ENCODE results near the gene NRXN2.
A peak's percentile ranks its signal among the peaks of the same experiment; 100 is the strongest.

The NRXN2 gene

DNA sequence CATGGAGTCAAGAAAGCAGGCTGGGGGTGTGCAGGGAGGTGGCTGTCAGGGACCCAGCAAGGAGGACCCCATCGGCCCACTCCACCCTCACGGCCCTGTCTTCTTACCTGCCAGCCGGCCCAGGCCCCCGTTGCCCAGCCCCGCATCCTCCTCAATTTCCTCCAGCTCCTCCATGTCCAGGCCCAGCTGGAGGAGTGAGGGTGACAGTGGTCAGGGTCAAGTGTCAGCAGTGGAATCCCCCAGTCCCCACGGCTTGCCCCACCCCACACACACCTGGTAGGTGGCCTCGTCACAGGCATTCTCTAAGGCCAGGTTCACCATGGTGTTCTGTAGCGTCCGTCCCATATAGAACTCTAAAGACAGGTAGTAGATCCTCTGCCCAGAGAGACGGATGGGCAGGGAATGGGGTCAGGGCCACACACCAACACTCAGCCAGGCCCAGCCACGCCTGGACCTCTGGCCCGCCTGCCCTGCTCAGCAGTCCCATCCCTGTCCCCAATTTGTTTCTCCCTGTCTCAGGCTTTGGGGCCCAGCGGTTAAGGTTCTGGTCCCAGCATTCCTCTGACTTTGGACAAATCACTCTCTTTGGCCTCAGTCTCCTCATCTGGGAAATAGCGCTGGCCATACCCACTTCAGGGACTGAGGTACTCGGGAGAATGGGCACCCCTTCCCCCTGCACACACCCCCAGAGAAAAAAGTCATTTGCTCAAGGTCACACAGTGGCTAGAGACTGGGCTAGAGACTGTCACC, 35.5 kb upstream of the NRXN2 start:
- DNase-seq: no peak

DNA sequence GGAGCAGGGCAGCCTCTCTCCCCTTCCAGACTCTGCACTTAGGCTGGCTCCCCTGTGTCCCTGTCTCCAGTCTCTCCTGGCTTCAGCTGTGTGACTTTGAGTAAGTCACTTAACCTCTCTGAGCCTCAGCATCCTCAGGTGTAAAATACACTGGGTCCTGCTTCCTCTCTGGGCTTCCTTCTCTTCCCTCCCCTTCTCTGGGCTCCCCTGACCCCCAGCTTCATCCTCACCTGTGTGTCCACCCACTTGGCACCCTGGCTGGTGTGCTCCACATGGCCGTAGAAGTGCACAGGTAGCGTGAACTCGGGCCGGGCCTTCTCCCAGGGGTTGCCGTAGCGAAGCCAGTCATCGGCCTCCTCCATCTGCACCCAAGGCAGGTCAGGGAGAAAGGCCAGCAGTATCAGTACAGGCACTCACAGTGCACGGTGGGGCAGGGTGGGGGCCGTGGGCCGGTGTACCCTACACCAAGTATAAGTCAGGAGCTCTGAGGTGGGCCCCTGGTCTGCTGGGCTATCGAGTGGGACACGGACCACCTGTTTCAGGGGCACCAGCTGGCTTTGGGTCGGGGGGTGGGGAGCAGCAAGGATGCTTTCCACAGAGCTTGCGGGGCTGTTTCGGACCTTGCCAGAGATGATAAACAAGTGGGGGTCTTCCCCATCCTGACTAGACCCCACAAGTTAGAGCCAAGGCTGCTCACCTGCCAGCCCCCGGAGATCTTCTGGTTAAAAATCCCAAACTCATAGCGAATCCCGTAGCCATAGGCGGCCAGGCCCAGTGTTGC, 34.7 kb upstream of the NRXN2 start:
- no peak for DNase-seq

DNA sequence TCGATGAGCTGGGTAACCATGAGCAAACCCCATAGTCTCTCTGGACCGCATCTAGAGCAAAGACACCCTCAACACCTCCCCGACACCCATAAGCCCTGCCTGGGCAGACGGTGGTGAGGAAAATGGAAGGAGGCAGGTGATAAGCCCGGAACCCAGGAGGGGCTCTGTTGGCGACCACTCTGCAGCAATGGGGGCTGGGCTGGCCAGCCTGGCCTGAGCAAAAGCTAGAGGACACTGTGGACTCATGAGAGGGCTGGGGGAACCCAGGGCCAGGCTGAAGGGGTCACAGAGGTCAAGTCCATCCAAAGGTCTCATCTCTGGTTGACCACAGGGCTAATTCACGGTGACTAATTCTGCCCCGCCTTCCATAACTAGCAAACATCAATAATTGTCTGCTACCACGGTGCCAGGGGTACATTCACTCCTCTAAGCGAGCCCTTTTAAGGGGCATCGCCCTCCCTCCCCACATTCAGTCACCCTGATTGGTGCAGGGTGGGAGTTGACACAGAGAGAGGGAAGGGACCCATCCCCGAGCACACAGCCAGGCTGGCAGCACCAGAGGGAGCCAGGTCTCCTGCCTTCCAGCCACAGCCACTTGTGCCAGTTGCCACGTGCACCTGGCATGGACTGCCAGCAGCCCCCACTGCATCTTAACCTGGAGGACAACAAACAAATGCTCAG, 32.8 kb upstream of the NRXN2 start:
- DNase-seq: no peak

DNA sequence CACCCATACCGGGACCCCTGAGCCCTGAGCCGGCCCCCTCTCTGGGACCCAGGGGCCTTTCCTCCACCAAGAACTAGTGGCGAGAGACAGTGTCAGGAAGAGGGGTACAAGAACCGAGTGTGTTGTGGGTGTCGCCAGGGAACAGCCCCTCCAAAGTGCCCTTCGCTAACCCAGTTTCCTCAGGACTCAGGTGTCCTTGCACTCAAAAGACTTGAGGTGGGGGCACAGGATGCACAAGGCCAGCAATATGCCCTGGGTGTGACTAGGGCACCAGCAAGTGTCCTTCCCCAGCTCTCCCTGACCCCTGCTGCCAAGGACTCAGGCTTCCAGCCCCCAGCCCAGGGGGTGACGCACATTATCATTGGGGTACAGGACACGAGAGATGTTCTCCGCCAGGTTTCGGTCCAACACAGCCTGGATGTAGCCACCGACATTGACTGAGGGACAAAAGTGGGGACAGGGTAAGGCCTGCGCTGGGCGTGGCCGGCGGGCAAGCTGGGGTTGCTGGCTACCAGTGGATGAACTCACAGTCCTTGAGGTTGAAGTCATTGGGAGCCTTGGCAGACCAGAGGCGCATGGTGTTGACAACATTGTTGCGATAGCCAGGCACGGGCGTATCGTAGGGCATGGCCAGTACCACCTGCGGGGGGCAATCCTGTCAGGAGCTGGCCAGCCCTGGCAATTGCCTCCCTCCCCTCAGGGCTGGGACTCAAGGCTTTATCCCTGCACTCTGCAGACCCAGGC, 32.1 kb upstream of the NRXN2 start:
- no peak for DNase-seq

DNA sequence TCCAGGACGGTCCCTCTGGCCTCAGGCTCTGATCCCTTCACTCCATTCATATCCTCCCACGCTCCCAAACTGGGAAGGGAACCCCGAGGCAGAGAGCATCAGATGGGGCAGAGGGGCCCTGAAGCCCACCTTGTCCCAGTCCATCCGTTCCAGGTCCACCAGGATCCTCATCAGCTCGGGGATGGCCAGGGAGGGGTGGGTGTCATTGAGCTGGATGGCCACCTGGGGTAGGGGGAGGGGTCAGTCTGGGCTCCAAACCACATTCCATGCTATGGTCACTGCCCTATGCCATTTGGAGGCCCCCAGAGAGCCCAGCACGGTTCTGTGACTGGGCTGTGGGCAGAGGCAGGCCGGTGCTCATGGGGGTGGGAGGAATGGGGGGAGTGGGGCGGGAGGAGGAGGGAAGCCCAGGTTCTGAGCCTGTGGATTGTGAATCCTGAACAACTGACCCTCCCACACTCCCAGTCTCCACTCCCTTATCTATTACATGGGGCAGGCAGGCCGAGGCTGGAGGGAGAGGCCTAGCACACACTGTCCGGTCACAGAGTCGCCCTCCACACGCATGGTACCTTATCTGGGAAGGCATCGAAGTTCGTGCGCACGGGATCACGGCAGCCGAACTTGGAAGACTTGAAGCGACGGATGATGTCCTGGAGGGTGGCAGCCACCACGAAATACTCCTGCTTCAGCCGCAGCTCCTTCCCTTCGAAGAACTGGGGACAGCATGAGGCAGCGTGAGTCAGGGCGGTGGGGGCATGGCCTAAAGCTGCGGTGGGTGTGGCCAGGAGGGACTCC, 31.3 kb upstream of the NRXN2 start:
- DNase-seq: no peak

DNA sequence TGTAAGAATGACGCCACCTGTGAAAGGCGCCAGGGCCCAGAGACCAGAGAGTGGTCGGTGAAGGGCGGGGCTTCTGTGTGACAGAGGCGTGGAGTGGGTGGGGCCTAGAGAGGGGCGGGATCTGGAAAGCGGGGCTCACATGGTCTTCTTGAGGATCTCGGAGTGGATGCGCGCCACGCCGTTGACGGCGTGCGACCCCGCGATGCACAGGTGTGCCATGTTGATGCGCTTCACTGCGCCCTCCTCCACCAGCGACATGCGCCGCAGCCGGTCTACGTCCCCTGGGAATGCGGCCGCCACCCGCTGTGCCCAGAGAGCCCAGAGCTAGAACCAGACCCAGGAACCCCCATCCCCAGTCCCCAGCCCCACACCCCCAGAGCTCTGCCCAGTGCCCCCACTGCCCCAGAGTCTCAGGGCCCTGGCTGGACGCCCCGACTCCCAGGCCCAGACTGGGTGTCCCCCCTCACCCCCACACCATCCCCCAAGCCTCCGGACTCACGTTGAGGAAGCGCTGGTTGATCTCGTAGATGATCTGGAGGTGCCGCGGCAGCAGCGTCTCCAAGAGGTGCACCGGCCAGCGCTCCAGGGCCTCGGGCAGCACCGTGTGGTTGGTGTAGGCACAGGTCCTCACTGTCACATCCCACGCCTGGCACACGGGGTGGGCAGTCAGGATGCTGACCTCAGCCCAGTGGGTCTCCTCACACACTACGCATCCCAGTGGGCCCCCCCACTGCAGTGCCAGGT, 30.6 kb upstream of the NRXN2 start:
- DNase-seq: no peak

DNA sequence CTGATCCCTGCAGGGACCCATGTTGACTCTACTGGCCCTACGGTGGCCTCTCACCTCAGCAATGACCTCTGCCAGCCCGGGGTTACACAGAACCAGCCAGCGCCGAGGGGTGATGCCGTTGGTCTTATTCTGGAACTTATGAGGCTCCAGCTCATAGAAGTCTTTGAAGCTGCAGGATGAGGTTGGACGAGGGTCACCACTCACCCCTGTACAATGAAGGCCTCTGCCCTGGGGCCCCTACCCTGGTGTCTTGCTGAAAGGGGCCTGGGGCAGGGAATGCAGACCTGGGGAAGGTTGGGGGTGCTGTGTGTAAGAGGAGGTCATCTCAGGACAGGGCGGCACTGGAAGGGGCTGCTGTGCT, 30.0 kb upstream of the NRXN2 start:
- no peak for DNase-seq

DNA sequence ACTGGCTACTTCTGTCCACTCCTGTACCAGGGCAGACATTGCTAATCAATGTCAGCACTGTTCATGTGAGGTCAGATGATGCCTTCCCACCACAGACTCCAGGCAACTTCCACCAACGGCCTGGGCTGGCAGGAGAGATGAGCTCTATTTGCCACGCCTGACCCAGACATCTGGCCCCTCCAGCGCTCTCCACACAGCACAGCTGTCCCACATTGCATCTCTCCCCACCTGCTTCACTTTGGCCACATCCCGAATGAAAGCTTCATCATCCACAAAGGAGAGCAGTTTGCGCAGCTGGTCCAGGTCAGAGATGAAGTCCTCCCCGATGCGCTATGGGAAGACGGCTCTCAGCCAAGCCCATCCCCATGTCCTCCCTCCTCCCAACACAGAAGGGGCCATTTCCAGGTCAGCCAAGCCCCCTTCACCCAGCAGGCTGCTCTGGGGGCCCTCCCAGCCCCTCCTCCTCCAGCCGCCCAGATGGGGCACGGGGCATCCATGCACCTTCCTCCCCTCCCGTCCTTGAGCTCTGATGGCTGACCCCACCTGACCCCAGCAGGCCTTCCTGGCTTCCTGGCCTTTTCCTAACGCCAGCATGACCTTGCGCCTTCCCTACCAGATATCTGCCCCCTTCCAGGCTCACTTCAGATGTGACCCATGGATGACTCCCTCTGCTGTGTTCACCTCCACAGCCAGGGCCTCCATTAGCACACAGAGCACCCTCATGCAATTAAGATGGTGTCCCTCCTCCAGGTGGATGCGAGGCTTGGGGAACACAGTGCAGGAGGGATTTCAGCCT, 29.4 kb upstream of the NRXN2 start:
- DNase-seq: no peak

DNA sequence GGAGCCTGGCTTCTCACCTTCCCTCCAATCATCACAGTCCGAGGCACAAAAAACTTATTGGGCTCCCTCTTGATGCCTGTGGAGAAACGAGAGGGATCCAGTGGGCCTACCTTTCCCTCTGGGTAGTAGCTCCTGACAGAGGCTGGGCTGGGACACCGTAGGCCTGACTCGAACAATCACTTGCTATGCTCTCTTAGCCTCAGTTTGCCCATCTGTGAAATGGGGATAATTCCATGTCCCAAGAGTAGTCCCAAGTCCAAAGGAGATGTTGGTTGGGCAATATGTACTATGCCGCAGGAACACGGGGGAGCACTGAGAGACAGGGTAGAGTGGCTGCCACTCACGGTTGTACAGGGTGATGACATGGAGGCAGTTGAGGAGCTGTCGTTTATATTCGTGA, 28.6 kb upstream of the NRXN2 start:
- no peak for DNase-seq

DNA sequence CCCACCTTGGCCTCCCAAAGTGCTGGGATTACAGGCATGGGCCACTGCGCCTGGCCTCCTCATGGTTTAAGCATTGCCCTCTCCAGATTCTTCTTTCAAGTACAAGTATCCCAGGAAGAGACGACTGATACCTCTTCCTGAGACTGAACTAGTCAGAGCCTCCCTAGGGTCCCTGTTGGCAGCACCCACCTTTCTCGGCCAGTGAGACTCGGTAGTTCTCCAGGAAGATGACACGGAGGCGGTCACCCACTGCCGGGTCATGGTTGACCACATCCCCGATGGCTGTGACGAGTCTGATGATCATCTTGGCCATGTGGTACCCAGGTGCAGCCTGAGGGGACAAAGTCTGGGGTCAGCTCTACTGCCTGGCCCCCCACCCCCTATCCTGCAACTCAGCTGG, 28.1 kb upstream of the NRXN2 start:
- no peak for DNase-seq

DNA sequence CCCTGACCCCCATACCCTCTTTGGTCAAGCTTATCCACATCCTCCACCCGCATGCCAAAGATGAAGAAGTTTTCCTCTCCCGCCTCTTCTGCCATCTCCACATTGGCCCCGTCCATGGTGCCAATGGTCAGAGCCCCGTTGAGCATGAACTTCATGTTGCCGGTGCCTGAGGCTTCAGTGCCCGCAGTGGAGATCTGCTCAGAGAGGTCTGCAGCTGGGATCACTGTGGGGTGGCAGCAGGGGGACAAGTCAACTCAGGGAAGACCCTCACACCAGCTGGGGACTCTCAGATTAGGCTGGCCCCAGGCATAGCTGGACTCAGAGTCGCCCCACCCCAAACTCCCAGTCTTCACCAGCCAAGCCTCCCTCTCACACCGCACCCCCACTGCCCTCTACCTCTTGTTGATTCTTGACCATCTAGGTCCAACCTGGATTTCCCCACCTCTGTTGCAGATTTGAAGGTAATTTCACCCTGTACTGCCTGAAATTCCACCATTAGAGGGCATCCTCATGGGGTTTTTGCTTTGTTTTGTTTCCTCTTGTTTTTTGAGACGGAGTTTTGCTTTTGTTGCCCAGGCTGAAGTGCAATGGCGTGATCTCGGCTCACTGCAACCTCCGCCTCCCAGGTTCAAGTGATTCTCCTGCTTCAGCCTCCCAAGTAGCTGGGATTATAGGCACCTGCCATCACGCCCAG, 27.5 kb upstream of the NRXN2 start:
- DNase-seq: no peak

DNA sequence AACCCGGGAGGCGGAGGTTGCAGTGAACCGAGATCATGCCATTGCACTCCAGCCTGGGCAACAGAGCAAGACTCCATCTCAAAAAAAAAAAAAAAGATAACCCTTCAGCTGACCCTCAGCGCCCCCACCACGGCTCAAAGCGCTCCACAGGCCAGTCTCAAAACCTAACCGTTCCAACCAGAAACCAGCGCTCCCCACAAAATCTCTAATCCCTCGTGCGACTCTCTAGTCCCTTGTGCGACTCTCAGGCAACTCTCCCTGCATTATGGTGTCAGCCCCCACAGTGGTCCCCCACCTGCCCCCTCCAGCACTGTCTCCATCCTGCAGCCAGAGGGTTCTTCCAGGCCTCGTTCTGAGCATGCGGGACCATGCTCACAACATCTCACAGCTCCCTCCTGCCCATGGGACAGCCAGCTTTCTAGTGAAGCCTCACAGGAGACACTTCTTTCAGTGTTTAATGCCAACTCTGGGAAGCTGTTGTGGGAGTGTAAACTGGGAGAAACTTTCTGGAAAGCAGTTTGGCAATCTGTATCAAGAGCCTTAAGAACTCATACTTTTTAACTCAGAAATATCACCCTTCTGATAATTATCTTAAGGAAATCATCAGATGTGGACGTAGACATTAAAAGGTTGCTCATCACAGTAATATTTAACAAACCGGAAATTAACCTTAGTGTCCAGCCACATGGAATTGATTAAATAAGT, 25.1 kb upstream of the NRXN2 start:
- no peak for DNase-seq

DNA sequence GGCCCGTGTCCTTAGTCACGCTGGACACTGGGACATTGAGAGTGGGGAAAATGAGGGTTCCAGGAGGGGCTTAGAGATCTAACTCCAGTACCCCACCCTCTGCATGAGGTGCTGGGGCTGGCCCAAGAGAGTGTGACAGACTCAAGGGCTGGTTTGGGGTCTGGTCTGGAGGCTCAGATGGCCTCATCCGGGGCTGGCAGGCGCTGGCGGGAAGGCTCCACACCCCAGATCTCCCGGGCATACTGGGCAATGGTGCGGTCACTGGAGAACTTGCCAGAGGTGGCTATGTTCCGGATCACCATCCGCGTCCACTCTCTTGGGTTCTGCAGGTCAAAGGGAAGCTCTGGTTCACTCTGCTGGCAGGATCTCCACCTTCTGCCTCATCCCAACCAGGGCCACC, 23.5 kb upstream of the NRXN2 start:
- DNase-seq: no peak

DNA sequence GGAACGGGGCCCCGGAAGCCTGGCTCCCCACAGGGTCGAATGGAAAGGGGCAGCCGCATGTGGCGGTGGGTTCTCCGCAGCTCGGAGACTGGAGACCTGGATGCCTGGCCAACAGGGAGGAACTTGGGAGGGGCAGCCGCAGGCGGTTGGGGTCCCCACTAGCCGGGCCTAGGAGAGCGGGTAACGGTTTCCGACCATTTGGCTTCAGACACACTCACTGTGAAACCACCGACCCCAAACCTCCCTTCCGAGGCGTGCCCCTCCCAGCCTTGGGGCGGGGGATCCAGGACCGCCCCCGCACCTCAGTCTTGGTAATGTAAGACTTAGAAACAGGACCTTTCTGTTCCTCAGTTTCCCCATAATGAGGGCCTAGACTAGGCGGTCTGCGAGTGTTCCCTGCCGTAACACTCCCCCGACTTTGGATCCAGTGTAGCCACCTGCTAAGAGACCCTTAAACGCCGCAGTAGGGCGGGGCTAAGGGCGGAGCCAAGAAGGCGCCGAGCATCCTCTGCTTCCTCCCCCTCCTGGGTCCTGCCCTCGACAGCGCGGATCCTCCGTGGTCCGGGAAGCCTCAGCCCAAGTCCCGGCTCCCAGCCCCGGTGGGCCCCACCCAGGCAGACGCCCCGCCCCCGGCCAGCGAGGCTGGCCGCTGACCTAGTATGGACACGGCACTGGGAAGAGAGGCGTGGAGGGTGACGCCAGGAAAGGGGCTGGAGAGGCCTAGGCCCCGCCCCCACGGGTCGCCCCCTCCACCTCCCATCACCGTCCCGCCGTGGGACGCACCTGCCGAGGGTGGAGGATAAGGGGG, 22.7 kb upstream of the NRXN2 start:
- peak; percentile 27 for DNase-seq

DNA sequence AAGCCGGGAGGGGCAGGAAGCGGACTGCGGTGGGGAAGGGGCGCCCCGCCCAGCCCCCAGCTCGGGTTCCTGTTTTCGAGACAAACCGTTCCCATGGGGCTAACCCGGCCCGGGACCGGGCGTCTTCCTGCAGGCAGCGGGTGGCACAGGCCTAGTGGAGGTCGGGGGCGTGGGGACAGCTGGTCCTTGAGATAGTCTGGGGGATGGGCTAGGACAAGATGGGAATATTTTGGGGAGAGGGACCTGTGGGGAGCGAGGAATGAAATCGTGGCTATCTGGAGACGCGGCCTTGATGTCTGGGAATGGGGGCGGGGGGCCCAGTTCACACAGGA, 22.2 kb upstream of the NRXN2 start:
- DNase-seq: peak; percentile 57

DNA sequence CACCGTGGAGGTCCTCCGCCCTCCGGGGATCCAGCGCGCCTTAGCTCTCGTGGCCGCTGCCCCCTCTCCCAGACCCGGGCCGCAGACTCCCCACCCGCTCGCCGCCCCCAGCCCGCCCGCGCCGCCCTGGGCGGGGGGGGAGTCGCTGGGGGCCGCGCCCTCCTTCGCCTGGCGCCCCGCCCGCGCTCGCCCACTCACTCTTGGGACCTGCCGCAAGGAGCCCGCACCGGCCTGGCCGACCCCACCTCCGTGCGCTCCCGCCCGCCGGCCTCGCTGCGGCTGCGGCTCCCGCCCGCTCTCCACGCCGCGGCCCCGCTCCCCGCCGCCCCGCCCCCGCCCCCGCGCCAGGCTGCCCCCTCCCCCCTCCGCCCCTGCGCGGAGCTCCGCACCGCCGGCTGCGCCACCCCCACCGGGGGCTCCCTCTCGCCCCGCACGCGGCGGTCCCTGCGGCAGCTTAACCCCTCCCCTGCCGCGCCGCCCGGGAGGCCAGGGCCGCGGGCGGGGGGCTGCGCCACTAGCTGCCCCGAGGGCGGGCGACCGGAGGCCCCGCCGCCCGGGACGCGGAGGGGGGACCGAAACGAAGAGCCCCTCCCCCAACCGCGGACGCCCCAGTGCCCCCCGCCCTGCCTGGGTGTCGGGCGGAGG, 21.7 kb upstream of the NRXN2 start:
- no peak for DNase-seq

DNA sequence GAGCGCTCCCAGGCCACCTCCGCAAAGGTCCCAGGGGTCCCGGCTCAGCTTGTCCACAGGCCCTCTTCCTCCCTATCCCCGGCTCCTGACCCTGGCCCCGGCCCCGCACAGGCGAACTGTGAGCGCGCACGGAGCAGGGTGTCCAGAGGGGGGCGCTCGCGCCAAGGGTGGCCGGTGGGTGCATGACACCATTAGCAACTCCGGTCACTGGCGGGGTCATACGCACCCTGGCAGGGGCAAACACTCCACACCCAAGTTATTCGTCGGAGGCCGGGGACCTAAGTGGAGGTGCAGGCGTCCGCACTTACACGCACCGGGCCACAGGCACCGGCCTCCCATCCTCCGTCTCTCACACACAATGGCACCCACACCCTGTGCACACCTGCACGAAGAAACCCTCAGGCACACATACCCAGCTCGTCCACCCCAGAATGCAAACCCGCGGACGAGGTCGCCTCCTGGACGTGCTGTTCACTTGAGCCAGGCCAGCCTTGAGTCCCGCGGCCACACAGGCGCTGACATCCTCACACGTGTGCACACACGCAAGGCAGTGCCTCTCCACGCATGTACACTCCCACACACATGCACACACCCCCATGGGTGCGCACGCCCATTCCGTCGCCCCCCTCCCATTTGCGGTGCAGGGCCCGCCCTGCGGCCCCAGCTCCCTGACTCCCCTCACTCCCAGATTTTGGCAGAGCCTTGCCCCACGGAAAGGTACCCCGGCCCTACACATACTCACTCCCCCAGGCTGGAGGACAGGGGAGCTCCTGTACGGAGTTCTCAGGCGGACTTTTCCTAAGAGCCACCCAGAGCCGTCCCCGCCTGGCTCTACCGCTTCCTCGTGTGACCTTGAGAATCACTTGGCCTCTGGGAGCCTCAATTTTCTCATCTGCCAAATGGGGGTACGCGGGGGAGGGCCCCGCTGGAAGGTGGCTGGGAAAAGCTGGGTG, 20.9 kb upstream of the NRXN2 start, which contains the start of gene RASGRP2:
TSS of gene RASGRP2 (minus strand) at position 552 of the 953 bp plus-strand sequence. CDS start 1,276 bp downstream, outside the sequence.
- peak; percentile 18 for DNase-seq
